Measurements from ENCODE around the gene JARID2. TPM values are rescaled to one million over a fixed set of nuclear protein-coding genes. Genes with fewer than 3 reads are reported as not detected.

JARID2 gene
- total RNA-seq, 4 donors from 2014 or later = 10.8 to 31.6 (median 14.3) TPM

GRCh38 chr6:15375018-15375417 lies 129.1 kb downstream of the JARID2 start:
- TF ChIP-seq, protein P1, sequence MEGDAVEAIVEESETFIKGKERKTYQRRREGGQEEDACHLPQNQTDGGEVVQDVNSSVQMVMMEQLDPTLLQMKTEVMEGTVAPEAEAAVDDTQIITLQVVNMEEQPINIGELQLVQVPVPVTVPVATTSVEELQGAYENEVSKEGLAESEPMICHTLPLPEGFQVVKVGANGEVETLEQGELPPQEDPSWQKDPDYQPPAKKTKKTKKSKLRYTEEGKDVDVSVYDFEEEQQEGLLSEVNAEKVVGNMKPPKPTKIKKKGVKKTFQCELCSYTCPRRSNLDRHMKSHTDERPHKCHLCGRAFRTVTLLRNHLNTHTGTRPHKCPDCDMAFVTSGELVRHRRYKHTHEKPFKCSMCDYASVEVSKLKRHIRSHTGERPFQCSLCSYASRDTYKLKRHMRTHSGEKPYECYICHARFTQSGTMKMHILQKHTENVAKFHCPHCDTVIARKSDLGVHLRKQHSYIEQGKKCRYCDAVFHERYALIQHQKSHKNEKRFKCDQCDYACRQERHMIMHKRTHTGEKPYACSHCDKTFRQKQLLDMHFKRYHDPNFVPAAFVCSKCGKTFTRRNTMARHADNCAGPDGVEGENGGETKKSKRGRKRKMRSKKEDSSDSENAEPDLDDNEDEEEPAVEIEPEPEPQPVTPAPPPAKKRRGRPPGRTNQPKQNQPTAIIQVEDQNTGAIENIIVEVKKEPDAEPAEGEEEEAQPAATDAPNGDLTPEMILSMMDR (IDR thresholded peaks at IDR 0.05) = no peak
- no peak for DNase-seq (ENCODE audit: low spot score)

DNA sequence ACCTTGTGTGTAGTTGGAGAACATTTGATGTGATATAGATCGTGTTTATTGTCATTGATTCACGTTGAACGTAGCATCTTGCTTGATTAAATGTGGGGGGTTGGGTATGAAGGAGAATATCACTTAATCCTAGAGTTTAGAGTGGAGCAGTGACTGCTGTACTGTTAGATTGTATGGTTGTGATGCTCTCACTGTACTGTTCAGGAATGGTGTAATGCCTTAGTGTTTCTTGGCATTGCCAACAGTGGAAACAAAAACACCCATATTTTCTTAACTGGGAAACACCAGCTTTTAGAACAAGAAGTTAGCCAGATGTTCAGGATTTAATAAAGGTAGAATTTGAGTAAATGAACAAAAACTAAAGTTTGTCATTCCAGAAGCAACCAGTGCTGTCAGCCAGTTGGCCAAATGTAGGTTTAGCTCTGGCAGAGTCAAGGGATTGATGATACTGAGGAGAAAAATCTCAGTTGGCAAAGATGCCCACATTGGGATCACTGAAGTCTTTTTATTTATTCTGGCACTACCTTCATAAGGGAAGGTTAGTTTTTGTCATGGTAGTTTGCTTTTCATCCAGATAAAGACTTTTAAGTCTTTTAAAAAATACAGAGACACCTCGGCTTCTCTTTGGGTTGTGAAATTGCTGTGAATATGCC lies 129.9 kb downstream of the JARID2 start:
- DNase-seq (ENCODE audit: low spot score) (no peak), ATAC-seq (ENCODE audit: low FRiP score) (no peak)
- TF ChIP-seq, protein P1 (IDR thresholded peaks at IDR 0.05) = no peak

More at GRCh38 chr6:15375018-15375417, 129.1 kb downstream of the JARID2 start:
- no peak for ATAC-seq (ENCODE audit: low FRiP score)

GRCh38 chr6:15376900-15377487 lies 131.1 kb downstream of the JARID2 start:
- TF ChIP-seq, protein P1 (IDR thresholded peaks at IDR 0.05) = no peak
- ATAC-seq (ENCODE audit: low FRiP score) = no peak
- no peak for DNase-seq (ENCODE audit: low spot score)

GRCh38 chr6:15378272-15378671 lies 132.4 kb downstream of the JARID2 start:
- ATAC-seq (ENCODE audit: low FRiP score) (no peak), DNase-seq (ENCODE audit: low spot score) (no peak)
- TF ChIP-seq, protein P1 (IDR thresholded peaks at IDR 0.05) = no peak

DNA sequence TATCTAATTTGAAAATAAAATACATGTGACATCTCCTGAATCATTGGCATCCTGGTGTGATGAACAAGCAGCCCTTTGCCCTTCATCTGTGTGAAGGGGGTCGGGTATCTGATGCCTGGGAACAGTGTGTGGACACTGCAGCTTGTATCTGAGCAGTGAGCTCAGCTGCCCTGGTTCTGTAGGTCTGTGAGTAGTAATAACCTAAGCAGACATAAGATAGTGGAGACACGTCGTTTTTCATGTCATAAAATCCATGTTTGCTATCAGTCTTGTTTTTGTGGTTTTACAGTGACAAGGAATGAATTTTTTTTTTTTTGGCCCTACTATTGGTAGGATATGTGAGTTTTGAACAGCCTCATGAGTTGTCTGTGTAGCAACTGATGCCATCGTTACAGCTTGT lies 133.0 kb downstream of the JARID2 start:
- ATAC-seq (ENCODE audit: low FRiP score) (no peak), DNase-seq (ENCODE audit: low spot score) (no peak)
- TF ChIP-seq, protein P1 (IDR thresholded peaks at IDR 0.05) = no peak

DNA sequence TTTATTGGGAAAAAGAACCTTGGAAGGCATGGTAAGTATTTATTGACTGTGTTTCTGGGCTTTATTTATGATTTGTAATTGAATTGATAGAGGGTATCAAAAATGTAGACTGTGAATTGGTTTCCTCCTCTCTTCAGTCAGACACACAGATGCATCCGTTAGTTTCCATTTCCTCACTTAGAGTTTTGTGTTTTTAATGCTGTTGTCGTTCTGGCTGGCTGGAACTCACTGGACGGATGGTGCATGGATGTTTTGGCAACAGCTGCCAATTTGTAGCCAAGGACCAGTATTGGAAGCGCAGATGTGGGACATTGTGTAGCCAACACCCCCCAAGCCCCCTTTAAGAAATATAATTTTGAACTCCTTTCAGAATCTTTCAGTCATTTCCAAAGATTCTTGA lies 134.5 kb downstream of the JARID2 start:
- no peak for DNase-seq (ENCODE audit: low spot score)
- TF ChIP-seq, protein P1 (IDR thresholded peaks at IDR 0.05) = no peak
- no peak for ATAC-seq (ENCODE audit: low FRiP score)

DNA sequence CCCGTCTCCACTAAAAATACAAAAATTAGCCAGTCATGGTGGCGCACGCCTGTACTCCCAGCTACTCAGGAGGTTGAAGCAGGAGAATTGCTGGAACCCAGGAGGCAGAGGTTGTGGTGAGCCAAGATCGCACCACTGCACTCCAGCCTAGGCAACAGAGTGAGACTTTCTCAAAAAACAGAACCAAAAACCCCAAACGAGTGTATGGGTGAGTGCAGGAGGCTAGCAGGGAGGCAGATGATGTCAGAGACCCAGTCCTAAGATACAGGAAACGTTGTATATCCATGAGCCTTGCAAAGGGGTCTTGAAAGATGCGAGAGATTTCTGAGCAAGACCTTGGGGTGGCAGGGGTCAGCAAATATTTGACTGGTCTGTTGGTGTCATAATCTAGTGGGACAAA lies 136.2 kb downstream of the JARID2 start:
- TF ChIP-seq, protein P1 (IDR thresholded peaks at IDR 0.05) = no peak
- no peak for ATAC-seq (ENCODE audit: low FRiP score)
- DNase-seq (ENCODE audit: low spot score) = no peak
